ENCODE data around the gene EIPR1. TPM values are rescaled to one million over a fixed set of nuclear protein-coding genes. Genes with fewer than 3 reads are reported as not detected.

Gene EIPR1
- polyA plus RNA-seq, 1 donor from 2014 or later, result 138 TPM

GRCh38 chr2:3177891-3178577 is 199.6 kb downstream of the EIPR1 start:
- Histone ChIP-seq H3K27me3 (ENCODE audit: insufficient read depth, low read depth, low read length) (no peaks in the 10 kb centered on the region), H3K27ac (ENCODE audit: low read length) (no peak overlapping the region), H3F3A (ENCODE audit: insufficient read depth, low read length, poor library complexity, severe bottlenecking) (no peaks in the 10 kb centered on the region), H3K36me3 (ENCODE audit: insufficient read depth, low read length) (no peaks in the 10 kb centered on the region), H4K20me1 (ENCODE audit: insufficient read depth) (no peaks in the 10 kb centered on the region), H3K9me3 (ENCODE audit: low read length) (peaks cover 11% of the 10 kb centered on the region), H3K4me2 (ENCODE audit: low read length) (no peak overlapping the region), H3K9me2 (ENCODE audit: insufficient read depth, low read length) (no peaks in the 10 kb centered on the region), H2AFZ (ENCODE audit: low read depth, low read length) (no peak overlapping the region), H3K4me3 (ENCODE audit: low read length) (no peak overlapping the region), H3K79me2 (replicated peaks; ENCODE audit: insufficient read depth, low read length) (no peaks in the 10 kb centered on the region), H3K9ac (ENCODE audit: low read length) (no peak overlapping the region)
- TF ChIP-seq RAD21 (conservative IDR thresholded peaks at IDR 0.05), result no peak
- TF ChIP-seq EP300 (conservative IDR thresholded peaks at IDR 0.05; ENCODE audit: poor library complexity, severe bottlenecking), result no peak
- no peak for TF ChIP-seq TAF1 (IDR thresholded peaks at IDR 0.05; ENCODE audit: low read depth)
- no peak for TF ChIP-seq SMC3 (conservative IDR thresholded peaks at IDR 0.05; ENCODE audit: poor library complexity)
- TF ChIP-seq CTCF (IDR thresholded peaks at IDR 0.05; ENCODE audit: poor library complexity, severe bottlenecking), result no peak
- no peak for TF ChIP-seq REST (IDR thresholded peaks at IDR 0.05; ENCODE audit: borderline replicate concordance)
- no peak for TF ChIP-seq MXI1 (conservative IDR thresholded peaks at IDR 0.05; ENCODE audit: poor library complexity, severe bottlenecking)
- TF ChIP-seq POLR2AphosphoS5 (IDR thresholded peaks at IDR 0.05), result no peak
- TF ChIP-seq EZH2 (IDR thresholded peaks at IDR 0.05; ENCODE audit: borderline replicate concordance, insufficient read depth, low read length, poor library complexity, severe bottlenecking), result no peak

DNA sequence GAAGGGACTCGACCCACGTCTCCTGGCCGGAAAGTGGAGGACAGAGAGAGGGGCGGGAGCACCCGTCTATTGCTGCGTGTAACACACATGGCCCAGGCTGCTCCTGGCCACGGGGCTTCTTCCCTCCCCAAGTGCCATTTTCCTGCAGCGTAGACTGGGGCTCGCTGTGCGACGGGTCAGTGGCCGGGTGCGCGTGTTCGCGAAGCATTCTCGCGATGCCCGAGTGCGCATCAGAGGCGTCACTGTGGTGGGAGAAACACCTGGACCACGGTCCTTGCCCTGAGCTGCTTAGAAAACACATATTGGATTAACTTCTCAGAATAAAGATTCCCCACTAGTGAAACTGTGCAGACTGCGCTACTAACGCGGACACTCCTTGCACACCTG is 200.8 kb downstream of the EIPR1 start:
- Histone ChIP-seq H3K9me2 (ENCODE audit: insufficient read depth, low read length) (no peaks in the 10 kb centered on the region), H3K27ac (ENCODE audit: low read length) (no peak overlapping the region), H3K9ac (ENCODE audit: low read length) (no peak overlapping the region), H3K4me2 (ENCODE audit: low read length) (no peak overlapping the region), H3F3A (ENCODE audit: insufficient read depth, low read length, poor library complexity, severe bottlenecking) (no peaks in the 10 kb centered on the region), H3K9me3 (ENCODE audit: low read length) (peaks cover 11% of the 10 kb centered on the region), H3K4me3 (ENCODE audit: low read length) (no peak overlapping the region), H3K36me3 (ENCODE audit: insufficient read depth, low read length) (no peaks in the 10 kb centered on the region), H3K27me3 (ENCODE audit: insufficient read depth, low read depth, low read length) (no peaks in the 10 kb centered on the region), H2AFZ (ENCODE audit: low read depth, low read length) (no peak overlapping the region), H3K79me2 (replicated peaks; ENCODE audit: insufficient read depth, low read length) (no peaks in the 10 kb centered on the region), H4K20me1 (ENCODE audit: insufficient read depth) (no peaks in the 10 kb centered on the region)
- TF ChIP-seq POLR2AphosphoS5 (IDR thresholded peaks at IDR 0.05) (no peak), SMC3 (conservative IDR thresholded peaks at IDR 0.05; ENCODE audit: poor library complexity) (no peak), RAD21 (conservative IDR thresholded peaks at IDR 0.05) (no peak), MXI1 (conservative IDR thresholded peaks at IDR 0.05; ENCODE audit: poor library complexity, severe bottlenecking) (no peak), REST (IDR thresholded peaks at IDR 0.05; ENCODE audit: borderline replicate concordance) (no peak), EP300 (conservative IDR thresholded peaks at IDR 0.05; ENCODE audit: poor library complexity, severe bottlenecking) (no peak)

All from neural cell (in vitro differentiated cells).